Measurements from ENCODE around the gene SNX5.

The SNX5 gene

DNA sequence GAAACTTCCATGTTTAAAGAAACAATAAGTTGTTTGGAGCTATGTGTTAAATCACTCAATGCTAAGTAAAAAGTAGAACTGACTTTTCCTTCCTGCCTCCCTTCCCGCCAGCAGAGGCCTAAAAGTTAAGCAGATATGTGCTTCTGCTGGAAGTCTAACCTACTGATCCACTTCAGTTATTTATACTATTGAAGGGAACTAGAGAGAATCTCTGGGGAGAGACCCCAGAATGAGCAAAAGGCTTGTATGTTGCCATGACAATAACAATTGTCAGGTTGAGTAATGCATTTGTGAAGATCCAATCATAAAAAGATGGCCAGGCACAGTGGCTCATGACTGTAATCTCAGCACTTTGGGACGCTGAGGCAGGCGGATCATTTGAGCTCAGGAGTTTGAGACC, 25.0 kb upstream of the SNX5 start:
- no peak for DNase-seq (ENCODE audit: low read depth in 4 of 4, low spot score in 1 of 4)

DNA sequence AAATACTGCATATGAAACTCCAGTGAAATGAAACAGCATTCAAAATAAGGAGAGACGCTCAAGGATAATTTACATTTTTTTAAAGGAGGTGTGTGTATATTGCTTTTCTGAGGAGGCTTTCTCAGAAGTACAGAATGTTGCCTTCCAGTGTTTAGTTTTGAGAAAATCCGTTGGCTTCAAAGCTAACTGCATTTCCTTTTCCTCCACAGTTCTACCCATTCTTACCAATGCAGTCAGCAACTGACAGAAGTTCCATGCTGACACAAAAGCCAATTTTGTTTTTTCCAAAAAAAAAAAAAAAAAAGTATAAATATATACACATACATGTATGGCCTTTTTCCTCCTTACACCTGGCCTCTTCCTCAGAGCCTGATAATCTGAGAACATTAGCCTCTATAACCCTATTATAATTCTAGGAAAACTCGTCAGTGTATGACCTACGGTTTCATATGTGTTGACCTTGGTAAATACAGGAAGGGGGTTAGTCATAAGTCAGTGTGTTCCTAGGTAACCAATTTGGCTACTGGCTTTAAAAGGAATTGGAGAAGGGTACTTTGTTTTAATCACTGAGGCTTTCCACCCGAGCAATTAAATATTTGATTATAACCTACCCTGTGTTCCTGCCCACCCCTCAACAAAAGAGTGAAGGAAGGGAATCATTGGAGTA, 24.4 kb upstream of the SNX5 start:
- DNase-seq (ENCODE audit: low read depth in 4 of 4, low spot score in 1 of 4) = no peak

DNA sequence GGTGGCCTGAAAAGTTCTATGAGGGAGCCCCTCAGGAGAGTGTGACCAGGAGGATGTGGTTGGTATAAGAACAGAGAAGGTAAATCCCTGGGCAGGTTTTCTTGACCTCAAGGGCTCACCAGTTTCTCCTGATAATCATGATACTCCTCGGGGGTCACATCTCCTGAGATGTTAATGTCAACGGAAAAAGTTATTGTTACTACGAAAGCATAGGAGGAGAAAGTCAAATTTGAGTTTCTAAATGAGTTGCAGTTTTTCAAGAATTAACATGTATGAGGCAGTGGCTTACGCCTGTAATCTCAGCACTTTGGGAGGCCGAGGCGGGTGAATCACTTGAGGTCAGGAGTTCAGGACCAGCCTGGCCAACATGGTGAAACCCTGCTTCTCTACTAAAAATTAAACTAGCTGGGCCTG, 23.6 kb upstream of the SNX5 start:
- DNase-seq (ENCODE audit: low read depth in 4 of 4, low spot score in 1 of 4) = no peak

DNA sequence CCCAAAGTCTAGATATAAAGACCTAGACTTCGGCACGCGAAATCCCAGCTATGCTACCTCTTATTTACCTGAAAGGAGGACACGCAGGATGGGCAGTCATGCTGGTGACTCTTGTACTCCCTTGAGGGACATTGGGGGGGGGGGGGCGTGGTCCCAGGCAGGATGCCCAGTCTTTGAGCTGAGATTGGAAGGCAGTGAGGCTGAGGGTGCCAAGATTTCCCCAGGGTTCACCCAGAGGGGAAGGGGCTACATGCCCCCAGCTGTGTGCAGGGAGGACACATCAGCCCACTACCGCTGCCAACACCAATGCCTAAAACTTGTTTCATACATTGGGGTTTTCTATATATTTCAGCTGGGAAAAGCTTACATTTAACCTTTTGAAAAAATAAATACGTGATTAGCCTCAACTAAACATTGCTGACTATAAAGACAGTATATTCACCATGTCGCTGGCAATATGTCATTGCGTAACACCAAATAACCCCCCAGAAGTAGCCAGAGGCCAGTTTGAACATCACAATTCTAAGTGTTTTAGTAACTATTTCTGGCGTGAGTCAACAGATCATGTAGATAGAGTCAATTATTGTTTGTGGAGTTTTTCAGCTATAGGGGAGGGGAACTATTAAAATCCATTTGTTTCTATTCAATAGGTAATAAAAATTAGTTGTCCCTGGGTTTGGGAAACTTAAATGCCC, 21.8 kb upstream of the SNX5 start:
- DNase-seq (ENCODE audit: low read depth in 4 of 4, low spot score in 1 of 4) = no peak

DNA sequence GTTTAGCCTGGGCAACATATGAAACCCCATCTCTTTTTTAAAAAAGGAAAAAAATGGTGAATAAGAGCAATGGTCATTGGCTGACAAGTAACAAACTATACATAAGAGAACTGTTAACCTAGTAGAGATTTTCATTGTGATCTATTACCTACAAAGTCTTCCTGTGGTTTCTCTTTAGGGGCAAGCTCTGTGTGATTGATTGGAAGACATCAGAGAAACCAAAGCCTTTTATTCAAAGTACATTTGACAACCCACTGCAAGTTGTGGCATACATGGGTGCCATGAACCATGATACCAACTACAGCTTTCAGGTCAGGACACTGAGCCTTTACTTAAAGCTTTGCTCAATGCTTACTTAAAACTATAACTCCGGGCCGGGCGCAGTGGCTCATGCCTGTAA, 19.4 kb upstream of the SNX5 start:
- DNase-seq (ENCODE audit: low read depth in 4 of 4, low spot score in 1 of 4) = no peak

DNA sequence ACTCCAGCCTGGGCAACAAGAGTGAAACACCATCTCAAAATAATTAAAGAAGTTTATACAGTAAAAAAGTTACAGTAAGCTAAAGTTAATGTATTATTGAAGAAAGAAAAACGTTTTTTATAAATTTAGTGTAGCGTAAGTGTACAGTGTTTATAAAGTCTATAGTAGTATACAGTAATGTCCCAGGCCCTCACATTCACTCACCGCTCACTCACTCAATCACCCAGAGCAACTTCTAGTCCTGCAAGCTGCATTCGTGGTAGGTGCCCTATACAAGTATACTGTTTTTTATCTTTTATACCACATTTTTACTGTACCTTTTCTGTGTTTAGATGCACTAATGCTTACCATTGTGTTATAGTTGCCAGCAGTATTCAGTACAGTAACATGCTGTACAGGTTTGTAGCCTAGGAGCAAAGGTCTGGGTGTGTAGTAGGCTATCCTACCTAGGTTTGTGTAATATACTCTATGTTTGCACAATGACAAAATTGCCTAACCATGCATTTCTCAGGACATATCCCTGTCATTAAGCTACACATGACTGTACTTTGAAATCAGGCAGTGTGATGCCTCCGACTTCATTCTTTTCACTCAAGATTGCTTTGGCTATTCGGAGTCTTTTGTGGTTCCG, 16.9 kb upstream of the SNX5 start:
- no peak for DNase-seq (ENCODE audit: low read depth in 4 of 4, low spot score in 1 of 4)

DNA sequence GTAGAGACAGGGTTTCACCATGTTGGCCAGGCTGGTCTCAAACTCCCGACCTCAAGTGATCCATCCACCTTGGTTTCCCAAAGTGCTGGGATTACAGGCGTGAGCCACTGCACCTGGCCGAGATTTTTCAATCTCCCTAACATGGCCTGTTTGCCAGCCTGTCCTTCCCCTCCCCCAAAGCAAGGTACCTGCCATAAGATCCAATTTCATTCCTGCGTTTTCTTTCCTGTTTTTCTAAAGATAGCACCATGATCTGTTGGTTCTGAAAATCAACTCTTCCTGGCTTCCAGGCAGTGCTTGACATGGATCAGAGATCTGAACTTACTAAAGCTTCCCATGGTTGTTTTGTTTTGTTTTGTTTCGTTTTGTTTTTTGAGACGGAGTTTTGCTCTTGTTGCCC, 7.7 kb upstream of the SNX5 start:
- DNase-seq (ENCODE audit: low read depth in 4 of 4, low spot score in 1 of 4) = no peak

DNA sequence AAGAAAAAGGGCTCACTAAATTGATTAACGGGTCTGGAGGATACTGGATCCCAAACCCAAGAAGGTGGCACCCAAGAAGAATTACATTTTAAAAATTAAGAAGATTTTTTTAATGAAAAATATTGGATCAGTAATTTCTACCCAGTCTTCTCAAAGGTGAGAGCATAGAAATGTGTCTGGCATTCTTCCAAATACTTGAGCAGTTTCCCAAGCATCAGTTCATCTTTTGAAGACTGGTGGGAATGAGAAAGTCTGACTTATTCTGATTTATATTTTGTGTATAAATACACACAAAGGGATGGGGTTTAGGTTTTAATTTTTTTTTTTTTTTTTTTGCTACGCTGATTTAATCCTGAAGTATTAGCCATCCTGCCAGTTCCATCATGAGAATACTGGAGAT, 3.5 kb upstream of the SNX5 start:
- no peak for DNase-seq (ENCODE audit: low read depth in 4 of 4, low spot score in 1 of 4)

DNA sequence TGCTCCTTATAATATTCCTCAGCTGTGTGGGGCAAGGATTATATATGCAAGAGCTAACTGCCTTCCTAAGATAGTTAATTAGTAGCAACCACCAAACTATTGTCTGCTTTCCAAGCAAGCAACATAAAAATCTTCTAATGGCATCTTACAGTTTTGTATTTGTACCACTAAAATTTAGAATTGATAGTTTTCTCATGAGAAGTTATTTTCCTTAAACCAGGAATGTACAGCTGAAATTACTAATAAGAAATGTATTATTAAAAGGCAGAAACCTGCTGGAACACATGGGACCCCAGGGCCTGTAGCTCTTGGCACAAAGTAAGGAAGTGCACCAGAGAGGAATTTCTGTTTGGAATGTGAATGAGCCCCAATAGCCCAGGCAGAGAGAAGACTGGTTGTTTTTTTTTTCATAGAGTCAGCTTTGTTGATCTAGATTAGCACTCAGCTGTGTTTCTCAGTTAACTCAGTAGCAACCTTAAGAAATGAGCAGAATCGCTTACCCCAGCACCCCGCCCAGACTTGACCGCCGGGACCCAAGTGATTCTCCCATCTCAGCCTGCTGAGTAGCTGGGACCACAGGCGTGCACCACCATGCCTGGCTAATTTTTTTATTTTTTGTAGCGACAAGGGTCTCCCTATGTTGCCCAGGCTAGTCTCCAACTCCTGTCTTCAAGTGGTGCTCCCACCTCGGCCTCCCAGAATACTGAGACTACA, 2.9 kb upstream of the SNX5 start:
- no peak for DNase-seq (ENCODE audit: low read depth in 4 of 4, low spot score in 1 of 4)

DNA sequence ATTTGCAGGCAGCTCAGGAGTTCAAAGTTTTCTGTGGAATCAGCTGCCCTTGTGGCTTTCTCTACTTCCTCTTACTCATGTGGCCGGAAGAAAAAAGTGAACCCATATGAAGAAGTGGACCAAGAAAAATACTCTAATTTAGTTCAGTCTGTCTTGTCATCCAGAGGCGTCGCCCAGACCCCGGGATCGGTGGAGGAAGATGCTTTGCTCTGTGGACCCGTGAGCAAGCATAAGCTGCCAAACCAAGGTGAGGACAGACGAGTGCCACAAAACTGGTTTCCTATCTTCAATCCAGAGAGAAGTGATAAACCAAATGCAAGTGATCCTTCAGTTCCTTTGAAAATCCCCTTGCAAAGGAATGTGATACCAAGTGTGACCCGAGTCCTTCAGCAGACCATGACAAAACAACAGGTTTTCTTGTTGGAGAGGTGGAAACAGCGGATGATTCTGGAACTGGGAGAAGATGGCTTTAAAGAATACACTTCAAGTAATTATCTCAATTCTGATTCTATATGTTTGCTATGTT, 1.4 kb upstream of the SNX5 start:
- no peak for DNase-seq (ENCODE audit: low read depth in 4 of 4, low spot score in 1 of 4)

DNA sequence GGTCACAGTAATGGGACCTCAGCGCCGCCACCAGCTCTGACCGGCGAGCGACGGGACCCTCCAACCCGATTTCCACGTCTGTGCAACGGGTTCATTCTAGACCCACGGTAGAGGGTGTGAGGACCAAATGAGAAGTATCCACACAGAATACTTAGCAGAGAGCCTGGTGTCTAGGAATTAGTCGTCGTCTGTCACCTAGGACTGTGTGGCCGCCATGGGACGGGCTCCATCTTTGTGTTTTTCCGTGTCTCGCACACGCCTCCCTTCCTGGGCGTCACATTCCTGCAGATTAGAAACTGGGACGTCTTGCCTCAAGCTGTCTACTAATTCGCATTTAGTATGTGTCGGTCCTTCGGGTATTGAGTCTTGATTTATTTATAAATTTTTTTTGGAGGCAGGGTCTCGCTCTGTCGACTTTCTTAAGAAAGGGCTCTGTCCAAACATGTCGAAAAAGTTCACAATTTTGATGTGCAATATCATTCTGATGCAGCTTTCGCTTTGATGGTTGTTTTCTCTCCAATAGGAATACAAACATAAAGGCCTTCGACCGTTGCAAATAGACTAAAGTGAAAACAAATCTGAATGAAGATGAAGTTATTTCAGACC, 787 bp upstream of the SNX5 start:
- no peak for DNase-seq (ENCODE audit: low read depth in 4 of 4, low spot score in 1 of 4)

DNA sequence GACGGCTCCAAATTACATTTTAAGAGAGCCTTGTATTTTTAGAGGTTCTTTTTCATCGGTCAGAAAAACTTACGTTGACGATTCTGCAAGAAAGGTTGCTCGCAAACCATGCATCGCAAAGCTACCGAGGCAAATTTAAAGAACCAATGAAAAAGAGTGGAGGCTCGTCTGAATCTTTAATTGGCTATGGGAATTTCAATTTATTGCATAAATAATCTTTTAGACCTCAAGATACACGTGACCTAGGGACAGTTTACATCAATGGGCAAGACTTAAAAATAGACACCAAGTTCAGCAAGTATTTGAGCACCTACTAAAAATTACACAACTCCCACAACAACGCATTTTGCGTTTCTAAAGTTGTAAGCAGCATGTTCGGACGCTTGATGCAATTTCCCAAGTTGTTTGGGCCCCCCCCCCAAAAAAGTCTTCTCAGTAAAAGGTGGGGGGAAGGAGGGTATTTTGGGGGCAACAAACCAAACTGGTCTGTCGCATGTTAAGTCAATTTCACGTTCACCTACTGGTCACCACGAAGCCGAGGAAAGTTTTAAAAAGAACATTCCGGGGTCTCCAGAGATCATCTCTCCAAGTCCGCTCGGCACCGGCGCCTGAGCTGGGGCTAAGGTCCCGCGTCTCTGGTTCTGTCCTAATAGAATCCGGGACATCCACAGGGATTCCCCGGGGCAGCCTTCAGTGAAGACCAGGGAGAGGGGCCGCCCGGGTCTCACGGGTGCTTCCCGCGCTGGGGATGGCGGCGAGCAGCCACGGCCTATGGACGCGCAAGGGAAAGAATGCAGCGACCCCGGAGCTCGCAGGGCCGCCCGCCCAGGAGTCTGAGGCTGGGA, 851 bp downstream of the SNX5 start:
- DNase-seq (ENCODE audit: low read depth in 4 of 4, low spot score in 1 of 4) = no peak

DNA sequence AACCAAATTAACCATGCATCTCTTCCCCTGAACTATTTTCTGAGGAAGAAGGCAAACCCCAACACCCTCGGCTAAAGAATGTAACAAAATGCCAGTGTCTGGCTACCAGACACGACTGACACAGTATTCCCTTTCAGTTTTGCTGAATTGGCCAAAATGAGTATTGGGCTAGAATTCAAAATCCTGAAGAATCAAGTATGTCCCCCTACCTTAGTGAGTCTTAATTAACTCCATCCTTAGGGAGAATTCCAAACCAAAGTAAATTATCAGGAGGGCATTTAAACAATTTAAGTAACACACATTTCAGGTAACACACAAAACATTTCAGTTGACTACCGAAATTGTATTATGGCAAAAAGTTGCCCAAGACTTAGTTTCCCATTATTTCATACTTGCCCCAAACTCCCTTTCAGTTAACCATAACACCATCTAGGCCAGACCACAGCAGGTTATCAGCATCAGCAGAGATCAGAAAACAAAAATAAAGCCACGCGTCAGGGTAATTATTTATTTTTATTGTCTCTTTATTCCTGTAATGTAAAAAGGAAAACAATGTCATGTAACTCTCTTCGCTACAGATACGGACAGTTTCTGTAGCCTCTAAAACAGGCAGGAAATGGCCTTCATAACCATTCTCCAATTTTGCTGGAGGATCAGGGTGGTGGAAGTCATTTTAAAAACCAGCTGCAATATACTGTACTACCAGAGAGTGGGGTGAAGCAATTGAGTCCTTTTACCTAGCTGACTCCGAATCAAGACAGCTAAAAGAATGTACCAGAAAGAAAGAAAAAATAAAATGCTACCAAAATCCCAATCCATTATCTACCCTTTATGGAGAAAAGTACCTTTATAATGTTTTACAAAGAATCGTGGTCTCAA, 1.9 kb downstream of the SNX5 start:
- DNase-seq (ENCODE audit: low read depth in 4 of 4, low spot score in 1 of 4) = no peak

DNA sequence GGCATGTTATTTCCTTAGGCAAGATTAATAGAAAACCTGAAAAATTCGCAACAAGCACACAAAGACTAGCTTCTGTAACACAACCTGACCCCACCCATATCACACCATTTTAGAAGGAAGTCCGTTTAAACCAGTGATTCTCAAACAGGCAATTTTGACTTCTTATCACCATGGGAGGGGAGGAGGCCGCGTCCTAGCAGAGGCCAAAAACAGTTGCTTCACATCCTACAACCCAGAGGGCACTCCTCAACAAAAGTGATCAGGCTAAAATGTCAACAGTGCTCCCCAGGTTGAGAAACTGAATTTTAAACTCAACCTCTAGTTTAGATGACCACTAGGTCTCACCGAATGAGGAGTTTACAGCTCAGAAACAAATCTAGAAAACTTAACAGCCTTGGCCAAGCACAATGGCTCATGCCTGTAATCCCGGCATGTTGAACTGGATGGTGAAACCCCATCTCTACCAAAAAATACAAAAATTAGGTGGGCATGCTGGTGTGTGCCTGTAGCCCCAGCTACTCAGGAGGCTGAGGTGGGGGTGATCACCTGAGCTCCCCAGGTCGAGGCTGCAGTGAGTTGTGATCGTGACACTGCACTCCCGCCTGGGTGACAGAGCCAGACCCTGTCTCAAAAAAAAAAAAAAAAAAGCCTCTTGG, 3.4 kb downstream of the SNX5 start:
- no peak for DNase-seq (ENCODE audit: low read depth in 4 of 4, low spot score in 1 of 4)

DNA sequence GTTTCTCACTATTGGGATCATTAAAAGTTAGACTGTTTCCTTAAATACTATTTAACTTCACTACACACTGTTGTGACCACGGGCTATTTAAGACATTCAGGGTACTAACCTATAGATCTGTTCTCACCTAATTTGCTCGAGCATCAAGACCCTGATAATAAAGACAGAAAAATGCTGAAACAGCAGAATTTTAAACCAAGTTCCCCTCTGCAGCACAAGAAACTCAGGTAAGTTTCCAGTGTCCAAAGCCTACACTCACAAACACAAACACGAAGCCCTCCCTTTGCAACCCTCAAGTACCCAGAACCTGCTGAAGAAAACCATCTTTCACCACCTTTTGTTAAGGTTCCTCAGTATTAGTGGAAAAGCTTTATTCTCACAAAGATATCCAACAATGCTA, 4.0 kb downstream of the SNX5 start:
- DNase-seq (ENCODE audit: low read depth in 4 of 4, low spot score in 1 of 4) = no peak

DNA sequence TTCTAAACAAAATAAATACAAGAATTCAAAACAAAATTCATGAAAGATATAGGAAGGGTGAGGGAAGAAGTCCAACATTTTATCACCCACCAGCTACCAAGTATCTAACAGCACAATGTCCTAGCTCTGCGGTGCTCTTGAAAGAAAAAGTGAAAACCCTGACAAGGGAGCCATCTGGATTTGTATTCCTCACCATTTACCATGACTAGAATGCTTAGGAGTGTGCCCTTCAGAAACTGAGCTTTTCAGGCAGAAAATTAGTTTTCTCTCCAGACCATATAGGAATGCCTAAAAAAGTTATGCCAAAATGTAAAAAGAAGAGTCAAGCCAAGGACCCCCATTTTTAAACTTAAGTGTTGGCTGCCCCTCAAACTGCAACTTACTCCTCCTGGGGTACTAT, 4.5 kb downstream of the SNX5 start:
- no peak for DNase-seq (ENCODE audit: low read depth in 4 of 4, low spot score in 1 of 4)

DNA sequence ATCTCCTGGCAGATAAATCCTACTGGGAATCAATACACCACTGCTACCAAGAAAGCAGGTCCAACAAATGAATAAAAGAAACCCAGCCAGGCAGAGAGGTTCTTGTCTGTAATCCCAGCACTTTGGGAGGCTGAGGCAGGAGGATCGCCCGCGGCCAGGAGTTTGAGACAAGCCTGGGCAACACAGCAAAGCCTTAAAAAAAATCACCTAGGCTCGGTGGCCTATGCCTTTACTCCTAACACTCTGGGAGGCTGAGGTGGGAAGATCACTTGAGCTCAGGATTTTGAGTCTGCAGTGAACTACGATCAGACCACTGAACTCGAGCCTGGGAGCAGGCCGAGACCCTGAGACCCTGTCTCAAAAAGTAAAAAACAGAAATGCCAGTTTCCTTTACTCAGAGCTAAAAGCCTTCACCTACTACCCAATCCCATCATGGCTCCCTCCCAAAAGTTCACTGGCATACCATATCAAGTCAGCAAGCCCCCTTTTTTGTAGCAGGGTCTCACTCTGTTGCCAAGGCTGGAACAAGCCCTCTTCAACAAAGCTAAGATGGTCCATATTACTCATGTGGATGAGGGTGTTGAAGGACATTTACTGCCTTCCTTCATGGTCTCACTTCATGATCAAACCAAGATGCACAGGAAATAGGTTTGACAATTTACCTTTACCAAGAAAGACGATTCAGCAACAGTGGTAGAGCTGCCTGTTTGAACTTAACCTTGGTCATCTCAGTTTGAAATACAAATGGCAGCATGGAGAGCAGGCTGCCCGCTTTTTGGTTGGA, 5.3 kb downstream of the SNX5 start:
- no peak for DNase-seq (ENCODE audit: low read depth in 4 of 4, low spot score in 1 of 4)

DNA sequence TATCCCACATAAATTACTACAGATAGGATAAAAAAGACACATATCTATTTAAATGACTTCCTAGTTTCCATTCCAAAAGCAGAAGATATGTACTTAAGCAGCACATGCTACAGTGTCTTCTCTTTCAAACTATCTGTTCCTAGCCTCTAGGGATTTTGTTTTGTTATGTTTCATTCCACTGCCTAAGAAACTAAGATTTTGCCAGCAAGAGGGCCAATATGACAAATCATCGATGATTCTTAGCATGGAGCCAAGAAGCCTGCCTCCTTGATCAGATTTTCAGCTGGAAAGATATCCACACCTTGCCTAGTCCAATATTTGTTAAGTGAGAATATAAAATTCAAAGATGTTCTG, 7.0 kb downstream of the SNX5 start:
- no peak for DNase-seq (ENCODE audit: low read depth in 4 of 4, low spot score in 1 of 4)
